DMS79 (cell line): ENCODE results near the gene MRPL55.

Experiments used
- DNase-seq: peaks from one replicate; lab custom pipeline; 2025; lab: John Stamatoyannopoulos, UW

The MRPL55 gene

GRCh38 chr1:228084325-228084724 is 24.8 kb downstream of the MRPL55 start:
- no peak for DNase-seq

GRCh38 chr1:228083871-228084278 is 25.2 kb downstream of the MRPL55 start:
- no peak for DNase-seq

DNA sequence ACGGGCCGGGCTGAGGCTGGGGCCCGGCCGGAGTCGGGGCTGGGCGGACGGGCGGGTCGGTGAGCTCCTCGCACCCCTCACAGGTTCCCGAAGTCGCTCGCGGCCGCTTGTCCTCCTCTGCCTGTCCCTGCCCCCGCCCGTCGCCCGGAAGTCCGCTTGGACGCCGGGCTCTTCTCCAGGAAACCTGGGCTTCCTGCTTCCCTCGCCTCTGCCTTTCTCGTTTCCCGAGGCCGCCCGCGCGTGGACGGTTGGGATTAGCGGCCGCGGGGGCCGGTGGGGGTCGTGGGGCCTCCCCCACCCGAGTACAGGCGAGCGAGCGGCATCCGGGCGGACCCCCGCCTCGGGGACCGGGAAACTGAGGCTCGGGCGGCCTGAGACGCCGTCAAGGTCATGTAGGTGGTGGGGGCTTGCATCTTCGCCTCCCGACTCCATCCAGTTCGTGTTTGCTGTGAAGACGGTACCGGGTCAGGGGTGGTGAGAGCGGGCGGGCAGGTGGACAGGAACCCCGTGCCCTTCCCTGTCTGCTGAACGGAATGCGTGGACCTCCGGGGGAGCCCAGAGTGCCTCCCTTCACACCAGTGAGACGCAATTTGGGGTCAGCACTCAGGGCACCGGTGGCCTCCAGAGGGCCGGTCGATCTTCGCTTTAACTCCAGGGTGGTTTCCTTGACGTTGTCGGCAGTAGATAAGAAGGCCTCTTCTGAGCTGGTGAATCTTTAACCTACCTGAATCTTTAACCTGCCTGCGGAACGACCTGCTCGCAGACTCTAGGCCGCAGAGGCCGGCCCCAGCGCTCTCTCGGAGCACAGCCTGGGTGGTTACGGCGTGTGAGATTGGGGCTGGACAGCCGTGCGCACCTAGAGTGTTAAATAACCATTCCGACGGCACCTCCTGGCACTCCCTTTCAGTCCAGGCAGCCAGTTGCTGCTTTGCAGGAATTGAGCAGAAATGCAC is 25.9 kb downstream of the MRPL55 start:
- DNase-seq: no peak

DNA sequence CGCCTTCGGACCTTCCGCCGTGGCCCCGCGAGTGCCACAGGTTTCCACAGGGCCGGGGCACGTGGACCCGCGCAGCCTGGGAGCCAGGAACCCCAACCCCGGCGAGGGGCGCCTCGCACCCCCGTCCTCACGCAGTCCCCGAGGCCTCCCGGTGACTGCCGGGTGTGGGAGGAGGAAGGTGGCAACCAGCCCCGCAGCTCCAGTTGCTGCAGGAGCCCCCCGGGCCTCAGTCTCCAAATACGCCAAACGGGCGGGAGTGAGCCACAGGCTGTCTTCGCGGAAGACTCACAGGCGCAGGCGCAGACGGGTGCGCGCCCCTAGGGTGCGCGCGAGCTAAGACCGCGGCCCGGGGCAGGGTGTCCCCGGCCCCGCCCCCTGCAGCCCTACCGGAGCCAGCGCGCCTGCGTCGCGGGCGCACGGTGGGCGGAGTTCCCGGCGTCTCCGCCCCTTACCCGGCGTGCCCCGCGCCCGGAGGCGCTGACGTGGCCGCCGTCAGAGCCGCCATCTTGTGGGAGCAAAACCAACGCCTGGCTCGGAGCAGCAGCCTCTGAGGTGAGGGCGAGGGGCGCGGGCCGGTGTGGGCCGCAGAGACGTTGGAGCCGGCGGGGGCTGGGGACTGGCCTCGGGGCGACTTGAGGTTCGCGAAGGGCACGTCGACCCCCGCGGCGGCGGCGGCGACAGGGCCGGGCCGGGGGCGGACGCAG is 26.7 kb downstream of the MRPL55 start, which contains the start of gene ARF1:
ARF1 (plus strand) TSS at position 495 of the 704 bp plus-strand sequence. CDS start 14,407 bp downstream, outside the sequence.
- DNase-seq: peak; percentile 66

DNA sequence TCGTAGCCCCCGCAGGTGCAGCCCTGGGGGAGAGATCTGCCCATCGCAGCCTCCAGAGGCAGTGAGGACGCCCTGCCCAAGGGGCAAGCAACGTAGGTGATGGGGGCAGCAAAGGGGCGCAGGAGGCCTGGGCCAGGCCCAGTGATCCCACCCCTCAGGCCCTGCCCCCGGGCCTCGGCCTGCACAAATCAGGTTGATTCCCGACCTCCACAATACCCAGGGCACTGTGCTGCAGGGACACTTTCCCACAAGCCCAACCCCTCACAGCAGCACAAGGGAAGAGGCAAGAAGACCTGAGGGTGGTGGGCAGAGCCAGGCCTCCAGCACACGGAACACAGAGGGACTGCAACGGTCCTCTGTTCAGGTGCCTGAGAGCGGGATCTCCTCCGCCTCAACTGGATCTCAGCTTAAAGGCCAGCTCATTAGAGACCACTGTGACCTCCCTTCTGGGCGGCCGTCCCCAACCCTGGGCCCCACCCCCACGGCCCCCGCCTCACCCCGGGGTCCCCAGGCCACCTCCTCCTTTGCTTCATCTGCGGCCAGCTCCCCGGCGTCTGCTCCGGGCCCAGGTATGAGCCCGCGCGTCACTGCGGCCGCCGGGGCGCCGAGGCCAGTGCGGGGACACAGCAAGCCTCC is 27.4 kb downstream of the MRPL55 start:
- DNase-seq: peak; percentile 3

GRCh38 chr1:228081144-228081543 is 28.0 kb downstream of the MRPL55 start:
- DNase-seq: no peak

- no peak for DNase-seq
These were observed 29.4 kb downstream of the MRPL55 start for GRCh38 chr1:228079601-228080263.

- no peak for DNase-seq
These were observed 30.1 kb downstream of the MRPL55 start for GRCh38 chr1:228079013-228079412.

GRCh38 chr1:228077565-228078330 is 31.4 kb downstream of the MRPL55 start:
- no peak for DNase-seq

DNA sequence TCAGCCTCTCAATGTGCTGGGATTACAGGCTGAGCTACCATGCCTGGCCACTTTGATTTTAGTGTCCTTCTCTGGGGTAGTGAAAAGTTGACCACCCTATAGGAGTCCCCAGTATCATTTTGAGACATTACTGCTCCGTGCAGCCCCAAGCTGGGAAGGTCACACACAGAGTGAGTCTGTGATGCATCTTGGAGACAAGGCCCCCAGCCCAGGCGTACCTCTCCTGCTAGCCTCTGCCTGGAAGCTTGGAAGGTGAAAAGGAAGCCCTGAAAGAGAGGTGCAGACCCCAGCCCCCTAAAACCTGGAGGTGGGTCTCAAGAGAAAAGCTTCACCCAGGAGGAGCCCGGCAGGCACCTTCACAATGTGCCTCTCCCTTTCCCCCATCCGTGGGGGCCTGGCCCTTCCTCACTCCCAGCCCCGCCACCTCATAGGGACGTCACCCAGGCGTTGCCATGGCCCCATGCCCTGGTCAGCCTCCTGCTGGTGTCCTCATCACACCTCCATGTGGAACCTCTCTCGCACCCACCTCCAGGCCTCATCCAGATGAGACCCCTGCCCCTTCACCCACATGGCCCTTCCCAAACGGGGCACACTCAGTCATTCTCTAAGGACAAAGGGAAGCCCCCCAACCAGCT is 32.2 kb downstream of the MRPL55 start:
- DNase-seq: no peak

- no peak for DNase-seq
These were observed 33.3 kb downstream of the MRPL55 start for GRCh38 chr1:228075801-228076271.

- no peak for DNase-seq
These were observed 34.0 kb downstream of the MRPL55 start for GRCh38 chr1:228074954-228075730.

- DNase-seq: peak; percentile 36
These were observed 35.1 kb downstream of the MRPL55 start for GRCh38 chr1:228073857-228074545.

- no peak for DNase-seq
These were observed 35.8 kb downstream of the MRPL55 start for GRCh38 chr1:228073061-228073856.

DNA sequence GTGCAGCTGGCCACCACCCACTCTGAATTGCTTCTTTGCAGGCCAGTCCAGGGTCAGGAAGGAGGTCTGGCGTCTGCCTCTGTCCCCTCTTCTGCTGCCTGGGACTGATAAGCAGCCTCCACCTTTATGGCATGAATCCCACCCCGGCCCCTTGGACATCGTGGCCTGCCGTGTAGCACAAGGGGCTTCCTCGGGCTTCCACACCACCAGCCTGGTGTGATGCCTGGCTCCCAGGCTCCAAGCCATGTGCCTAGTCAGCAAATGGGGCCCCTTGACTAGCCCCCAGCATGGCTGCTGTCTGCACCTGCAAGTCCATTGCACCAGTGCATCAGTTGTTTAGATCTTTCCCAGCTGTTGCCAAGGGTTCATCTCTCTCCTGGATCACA is 36.4 kb downstream of the MRPL55 start:
- no peak for DNase-seq

GRCh38 chr1:228071839-228072657 is 37.1 kb downstream of the MRPL55 start:
- DNase-seq: no peak

DNA sequence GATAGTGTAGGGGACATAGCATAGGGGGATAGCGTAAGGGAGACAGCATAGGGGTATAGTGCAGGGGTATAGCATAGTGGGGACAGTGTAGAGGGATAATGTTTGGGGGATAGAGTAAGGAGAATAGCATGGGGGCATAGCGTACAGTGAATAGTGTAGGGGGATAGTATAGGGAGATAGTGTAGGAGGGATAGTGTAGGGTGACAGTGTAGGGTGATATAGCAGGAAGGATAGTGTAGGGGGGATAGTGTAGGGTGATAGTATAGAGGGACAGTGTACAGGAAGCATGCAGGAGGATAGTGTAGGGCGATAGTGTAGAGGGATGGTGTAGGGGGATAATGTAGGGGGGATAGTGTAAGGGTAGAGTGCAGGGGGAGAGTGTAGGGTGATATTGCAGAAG is 38.2 kb downstream of the MRPL55 start:
- DNase-seq: no peak
